Smooth muscle cell (in vitro differentiated cells): ENCODE data around the gene RAB25. TPM values are rescaled to one million over a fixed set of nuclear protein-coding genes. Genes with fewer than 3 reads are reported as not detected.

ENCODE experiments used
- DNase-seq: peaks from one replicate; lab custom pipeline; 2025; ENCODE audit not compliant: unreplicated experiment; lab: John Stamatoyannopoulos, UW
- H2AFZ ChIP-seq: fragments of 200-600 bp; sonication (generic); 2 replicates; pipeline ENCODE4 v1.6.0; 2016; ENCODE audit warnings: antibody characterized with exemption, low read depth, mild to moderate bottlenecking
- H3F3A ChIP-seq: fragments of 200-600 bp; sonication (generic); 2 replicates; pipeline ENCODE4 v1.6.0; 2017; ENCODE audit warnings: antibody characterized with exemption, low read depth
- H3K27ac ChIP-seq: fragments of 200-600 bp; sonication (generic); 2 replicates; pipeline ENCODE4 v1.5.1; 2016; ENCODE audit warnings: low read depth, mild to moderate bottlenecking
- H3K27me3 ChIP-seq: fragments of 200-600 bp; sonication (generic); 2 replicates; pipeline ENCODE4 v1.6.1; 2016; ENCODE audit warnings: low read depth, mild to moderate bottlenecking
- H3K36me3 ChIP-seq: fragments of 200-600 bp; sonication (generic); 2 replicates; pipeline ENCODE4 v1.5.1; 2016; ENCODE audit warnings: low read depth
- H3K4me1 ChIP-seq: fragments of 200-600 bp; sonication (generic); 2 replicates; pipeline ENCODE4 v1.5.1; 2016; ENCODE audit warnings: low read depth
- H3K4me2 ChIP-seq: fragments of 200-600 bp; sonication (generic); 2 replicates; pipeline ENCODE4 v1.6.0; 2016; ENCODE audit warnings: mild to moderate bottlenecking
- H3K4me3 ChIP-seq: fragments of 200-600 bp; sonication (generic); 2 replicates; pipeline ENCODE4 v1.5.1; 2016; ENCODE audit warnings: mild to moderate bottlenecking
- H3K79me2 ChIP-seq: fragments of 200-600 bp; sonication (generic); 2 replicates; pipeline ENCODE4 v1.6.0; 2016; ENCODE audit warnings: low read depth, mild to moderate bottlenecking
- H3K9ac ChIP-seq: fragments of 200-600 bp; sonication (generic); 2 replicates; pipeline ENCODE4 v1.6.0; 2016; ENCODE audit warnings: low read depth
- H3K9me3 ChIP-seq: fragments of 200-600 bp; sonication (generic); replicated peaks from 2 replicates; pipeline ENCODE4 v1.5.1; 2016; ENCODE audit warnings: low read depth
- H4K20me1 ChIP-seq: fragments of 200-600 bp; sonication (generic); 2 replicates; pipeline ENCODE4 v1.6.0; 2016; ENCODE audit warnings: low read depth
- WGBS: methylation state at CpG from one replicate; pipeline ENCODE4 v1.1.7; 2016; ENCODE audit warnings: low lambda C conversion rate; 5-methylcytosine and 5-hydroxymethylcytosine counted together
- polyA plus RNA-seq: library from polyadenylated mRNA; unstranded; fragments of >200 nt; fragmentation: Nextera tagmentation; extraction: Ambion mirVana; gene quantifications from 2 replicates; pipeline ENCODE4 v1.2.1, GENCODE V29; 2016
- total RNA-seq: library from RNA; depleted of rRNA; stranded (reverse); fragments of >200 nt; gene quantifications from 2 replicates; pipeline ENCODE4 v1.2.3, GENCODE V29; 2014
- TF ChIP-seq, protein P1 (sequence below): fragments of 200-600 bp; sonication (generic); IDR thresholded peaks from 2 replicates; pipeline ENCODE4 v1.5.1; 2017; ENCODE audit warnings: borderline replicate concordance, mild to moderate bottlenecking, antibody characterized with exemption; ENCODE audit not compliant: insufficient read depth, poor library complexity, severe bottlenecking

RAB25 gene
- total and polyA plus RNA-seq, 2 experiments from 2014 or later = 8.9 to 16.8 TPM

DNA sequence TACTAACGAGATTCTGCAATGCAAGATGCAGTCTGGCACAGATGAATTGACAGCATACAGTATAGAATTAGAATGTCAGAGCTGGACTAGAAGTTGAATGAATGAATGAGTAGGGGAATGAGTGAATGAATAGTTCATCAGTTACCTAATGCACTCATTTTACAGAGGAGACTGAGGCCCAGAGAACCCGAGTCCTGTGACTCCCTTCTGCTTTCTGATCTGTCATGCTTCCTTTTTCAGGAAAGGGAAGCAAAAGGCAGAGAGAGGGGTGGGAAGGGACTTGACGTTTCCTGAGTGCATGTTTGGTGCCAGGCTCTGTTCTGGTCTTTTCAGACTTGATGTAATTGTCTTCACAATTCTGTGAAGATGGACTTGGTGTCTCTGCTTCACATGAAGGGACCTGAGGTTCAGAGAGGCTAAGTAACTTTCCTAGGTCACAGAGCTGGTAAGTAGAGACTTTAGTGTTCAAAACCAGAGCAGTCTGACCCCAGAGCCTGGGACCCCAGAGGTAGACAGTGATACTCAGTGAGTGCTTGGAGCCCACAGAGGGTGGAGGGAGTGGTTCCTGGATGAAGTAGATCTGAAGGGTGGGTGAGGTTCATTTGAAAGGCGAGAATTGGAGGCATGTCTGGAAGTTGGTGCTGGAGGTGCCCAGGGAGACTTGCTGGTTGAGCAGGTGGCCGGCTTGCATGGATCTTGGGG is 29.3 kb downstream of the RAB25 start:
- Histone ChIP-seq H3K9ac (no peak overlapping the region), H3K79me2 (peaks cover 62% of the 10 kb centered on the region), H2AFZ (no peak overlapping the region), H3K9me3 (no peaks in the 10 kb centered on the region), H3K27me3 (no peaks in the 10 kb centered on the region), H4K20me1 (peaks cover 40% of the 10 kb centered on the region), H3K4me3 (no peak overlapping the region), H3K4me1 (peaks cover 20% of the 10 kb centered on the region), H3K36me3 (no peaks in the 10 kb centered on the region), H3K27ac (no peak overlapping the region), H3F3A (peaks cover 5% of the 10 kb centered on the region), H3K4me2 (no peak overlapping the region)
- no peak for DNase-seq
- TF ChIP-seq, protein P1, sequence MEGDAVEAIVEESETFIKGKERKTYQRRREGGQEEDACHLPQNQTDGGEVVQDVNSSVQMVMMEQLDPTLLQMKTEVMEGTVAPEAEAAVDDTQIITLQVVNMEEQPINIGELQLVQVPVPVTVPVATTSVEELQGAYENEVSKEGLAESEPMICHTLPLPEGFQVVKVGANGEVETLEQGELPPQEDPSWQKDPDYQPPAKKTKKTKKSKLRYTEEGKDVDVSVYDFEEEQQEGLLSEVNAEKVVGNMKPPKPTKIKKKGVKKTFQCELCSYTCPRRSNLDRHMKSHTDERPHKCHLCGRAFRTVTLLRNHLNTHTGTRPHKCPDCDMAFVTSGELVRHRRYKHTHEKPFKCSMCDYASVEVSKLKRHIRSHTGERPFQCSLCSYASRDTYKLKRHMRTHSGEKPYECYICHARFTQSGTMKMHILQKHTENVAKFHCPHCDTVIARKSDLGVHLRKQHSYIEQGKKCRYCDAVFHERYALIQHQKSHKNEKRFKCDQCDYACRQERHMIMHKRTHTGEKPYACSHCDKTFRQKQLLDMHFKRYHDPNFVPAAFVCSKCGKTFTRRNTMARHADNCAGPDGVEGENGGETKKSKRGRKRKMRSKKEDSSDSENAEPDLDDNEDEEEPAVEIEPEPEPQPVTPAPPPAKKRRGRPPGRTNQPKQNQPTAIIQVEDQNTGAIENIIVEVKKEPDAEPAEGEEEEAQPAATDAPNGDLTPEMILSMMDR = no peak
- 49% methylated on average over 5 of the region's 5 CpGs for WGBS

- Histone ChIP-seq H3K4me1 (peaks cover 15% of the 10 kb centered on the region), H4K20me1 (peaks cover 35% of the 10 kb centered on the region), H3F3A (peaks cover 8% of the 10 kb centered on the region), H3K9ac (no peak overlapping the region), H3K4me2 (no peak overlapping the region), H3K4me3 (no peak overlapping the region), H3K36me3 (no peaks in the 10 kb centered on the region), H3K27ac (no peak overlapping the region), H3K79me2 (peaks cover 56% of the 10 kb centered on the region), H2AFZ (no peak overlapping the region), H3K27me3 (no peaks in the 10 kb centered on the region), H3K9me3 (no peaks in the 10 kb centered on the region)
- TF ChIP-seq, protein P1 = peak; percentile 82
- WGBS = 42% methylated on average over 14 of the region's 14 CpGs
- peak; percentile 35 for DNase-seq
Measured at GRCh38 chr1:156090840-156091188, 29.9 kb downstream of the RAB25 start.

DNA sequence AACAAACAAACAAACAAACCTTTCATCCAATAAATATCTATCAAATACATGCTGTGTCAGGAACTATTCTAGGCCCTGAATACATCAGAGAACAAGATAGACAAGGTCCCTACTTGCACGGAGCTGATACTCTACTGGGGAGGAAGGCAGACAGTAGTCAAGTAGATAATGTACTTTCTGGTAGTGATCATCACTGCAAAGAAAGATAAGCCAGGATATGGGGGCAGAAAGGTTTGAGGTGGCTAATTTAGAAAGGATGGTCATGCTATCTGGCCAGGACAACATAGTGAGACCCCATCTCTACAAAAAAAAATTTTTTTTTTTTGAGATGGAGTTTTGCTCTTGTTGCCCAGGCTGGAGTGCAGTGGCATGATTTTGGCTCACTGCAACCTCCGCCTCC is 30.6 kb downstream of the RAB25 start:
- no peaks in the 10 kb centered on the region for H3K27me3 ChIP-seq
- H3K4me3 ChIP-seq = no peak overlapping the region
- TF ChIP-seq, protein P1 = no peak
- peaks cover 12% of the 10 kb centered on the region for H3F3A ChIP-seq
- no peaks in the 10 kb centered on the region for H3K9me3 ChIP-seq
- H2AFZ ChIP-seq = no peak overlapping the region
- H3K9ac ChIP-seq = no peak overlapping the region
- H4K20me1 ChIP-seq = peaks cover 31% of the 10 kb centered on the region
- WGBS = 88% methylated on average over 2 of the region's 2 CpGs
- H3K36me3 ChIP-seq = no peaks in the 10 kb centered on the region
- DNase-seq = no peak
- H3K27ac ChIP-seq = no peak overlapping the region
- peaks cover 54% of the 10 kb centered on the region for H3K79me2 ChIP-seq
- no peak overlapping the region for H3K4me2 ChIP-seq
- peaks cover 11% of the 10 kb centered on the region for H3K4me1 ChIP-seq

- H3K27ac ChIP-seq = peak overlapping the region; percentile 96
- TF ChIP-seq, protein P1 = no peak
- WGBS = 87% methylated on average over 3 of the region's 3 CpGs
- H3K27me3 ChIP-seq = no peaks in the 10 kb centered on the region
- H3K9me3 ChIP-seq = no peaks in the 10 kb centered on the region
- H3K4me1 ChIP-seq = peaks cover 9% of the 10 kb centered on the region
- H3K36me3 ChIP-seq = no peaks in the 10 kb centered on the region
- DNase-seq = no peak
- no peak overlapping the region for H2AFZ ChIP-seq
- H4K20me1 ChIP-seq = peaks cover 5% of the 10 kb centered on the region
- peaks cover 53% of the 10 kb centered on the region for H3K79me2 ChIP-seq
- H3K4me2 ChIP-seq = peak overlapping the region; percentile 38
- peak overlapping the region; percentile 84 for H3K9ac ChIP-seq
- H3F3A ChIP-seq = peaks cover 12% of the 10 kb centered on the region
- H3K4me3 ChIP-seq = no peak overlapping the region
Measured at GRCh38 chr1:156095906-156096508, 35.0 kb downstream of the RAB25 start.
